ENCODE results near the gene DUSP22.
"Not testable (repeated sequence)": the region's sequence is repeated elsewhere in the genome, so short reads cannot be mapped to it uniquely, and the experiment has no call there.

Gene DUSP22

DNA sequence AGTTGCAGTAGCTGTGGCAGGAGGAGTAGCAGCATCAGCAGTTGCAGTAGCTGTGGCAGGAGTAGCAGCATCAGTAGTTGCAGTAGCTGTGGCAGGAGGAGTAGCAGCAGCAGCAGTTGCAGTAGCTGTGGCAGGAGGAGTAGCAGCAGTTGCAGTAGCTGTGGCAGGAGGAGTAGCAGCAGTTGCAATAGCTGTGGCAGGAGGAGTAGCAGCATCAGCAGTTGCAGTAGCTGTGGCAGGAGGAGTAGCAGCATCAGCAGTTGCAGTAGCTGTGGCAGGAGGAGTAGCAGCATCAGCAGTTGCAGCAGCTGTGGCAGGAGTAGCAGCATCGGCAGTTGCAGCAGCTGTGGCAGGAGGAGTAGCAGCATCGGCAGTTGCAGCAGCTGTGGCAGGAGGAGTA lies 79.6 kb downstream of the DUSP22 start:
- not testable (repeated sequence) for H3K9ac ChIP-seq (ENCODE audit: low read length); H3K36me3 ChIP-seq (ENCODE audit: control insufficient read depth, insufficient read depth, low read length); H3K4me1 ChIP-seq (ENCODE audit: control insufficient read depth, insufficient read depth, low read length); H3K27ac ChIP-seq (ENCODE audit: low read depth, low read length); H3K4me3 ChIP-seq (ENCODE audit: low read depth, low read length)
- peaks cover 14% of the 10 kb centered on the region; the same call in 1 of the 2 replicates for H3K27me3 ChIP-seq (ENCODE audit: control insufficient read depth, insufficient read depth, low read length)
- peaks cover 47% of the 10 kb centered on the region; the same call in 1 of the 2 replicates for H3K9me3 ChIP-seq (ENCODE audit: control insufficient read depth, insufficient read depth, low read depth, low read length)

DNA sequence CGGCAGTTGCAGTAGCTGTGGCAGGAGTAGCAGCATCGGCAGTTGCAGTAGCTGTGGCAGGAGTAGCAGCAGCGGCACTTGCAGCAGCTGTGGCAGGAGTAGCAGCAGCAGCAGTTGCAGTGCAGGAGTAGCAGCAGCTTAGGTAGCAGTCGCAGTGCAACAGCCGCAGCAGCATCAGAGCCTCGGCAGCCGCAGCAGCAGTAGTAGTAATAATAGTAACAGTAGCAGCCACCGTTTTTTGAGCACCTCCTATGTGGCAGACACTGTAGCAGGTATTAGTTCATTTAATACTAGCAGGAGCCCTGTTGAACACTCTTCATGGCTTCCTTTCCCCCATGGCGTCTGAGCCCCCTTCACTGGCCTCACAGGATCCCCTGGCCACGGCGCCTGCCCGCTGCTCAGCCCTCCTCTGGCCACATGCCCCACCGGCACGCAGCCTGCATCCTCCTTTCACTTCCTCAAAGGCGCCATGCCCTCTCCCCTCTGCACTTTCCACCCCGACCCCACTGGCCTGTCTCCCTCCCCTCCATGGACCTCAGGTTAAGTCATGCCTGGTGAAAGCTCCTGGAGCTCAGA lies 80.1 kb downstream of the DUSP22 start:
- peaks cover 8% of the 10 kb centered on the region for H3K4me1 ChIP-seq (ENCODE audit: control insufficient read depth, insufficient read depth, low read length)
- H3K4me3 ChIP-seq (ENCODE audit: low read depth, low read length), result no peak overlapping the region
- H3K9me3 ChIP-seq (ENCODE audit: control insufficient read depth, insufficient read depth, low read depth, low read length), result peaks cover 45% of the 10 kb centered on the region; the same call in 1 of the 2 replicates
- H3K36me3 ChIP-seq (ENCODE audit: control insufficient read depth, insufficient read depth, low read length), result no peaks in the 10 kb centered on the region
- H3K27me3 ChIP-seq (ENCODE audit: control insufficient read depth, insufficient read depth, low read length), result peaks cover 14% of the 10 kb centered on the region; the same call in 1 of the 2 replicates
- H3K9ac ChIP-seq (ENCODE audit: low read length), result no peak overlapping the region
- H3K27ac ChIP-seq (ENCODE audit: low read depth, low read length), result no peak overlapping the region

DNA sequence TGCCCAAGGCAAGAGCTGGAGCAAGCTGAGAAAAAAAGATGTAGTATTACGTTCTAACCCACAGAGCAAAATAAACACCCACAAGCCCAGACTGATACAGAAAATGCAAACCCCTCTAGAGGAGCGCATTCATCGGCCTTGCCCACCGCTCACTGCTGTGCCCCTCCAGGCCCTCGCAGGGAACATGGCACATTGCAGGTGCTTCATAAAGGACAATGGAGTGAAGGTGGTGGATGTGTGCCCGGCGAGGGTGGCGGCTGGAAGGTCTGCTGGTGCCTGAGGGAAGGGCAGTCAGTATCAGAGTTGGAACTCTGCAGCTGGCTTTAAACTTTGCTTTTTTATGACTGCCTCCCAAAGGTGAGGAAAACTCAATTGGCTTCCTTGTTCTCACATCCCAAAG lies 80.7 kb downstream of the DUSP22 start:
- Histone ChIP-seq H3K9ac (ENCODE audit: low read length) (no peak overlapping the region), H3K4me3 (ENCODE audit: low read depth, low read length) (no peak overlapping the region), H3K27me3 (ENCODE audit: control insufficient read depth, insufficient read depth, low read length) (peaks cover 14% of the 10 kb centered on the region; the same call in 1 of the 2 replicates), H3K36me3 (ENCODE audit: control insufficient read depth, insufficient read depth, low read length) (no peaks in the 10 kb centered on the region), H3K27ac (ENCODE audit: low read depth, low read length) (no peak overlapping the region), H3K9me3 (ENCODE audit: control insufficient read depth, insufficient read depth, low read depth, low read length) (peaks cover 41% of the 10 kb centered on the region; the same call in 1 of the 2 replicates), H3K4me1 (ENCODE audit: control insufficient read depth, insufficient read depth, low read length) (peaks cover 8% of the 10 kb centered on the region)

GRCh38 chr6:373773-374724 lies 81.8 kb downstream of the DUSP22 start:
- no peak overlapping the region for H3K9ac ChIP-seq (ENCODE audit: low read length)
- no peaks in the 10 kb centered on the region for H3K36me3 ChIP-seq (ENCODE audit: control insufficient read depth, insufficient read depth, low read length)
- peaks cover 14% of the 10 kb centered on the region; the same call in 1 of the 2 replicates for H3K27me3 ChIP-seq (ENCODE audit: control insufficient read depth, insufficient read depth, low read length)
- H3K27ac ChIP-seq (ENCODE audit: low read depth, low read length), result no peak overlapping the region
- peaks cover 8% of the 10 kb centered on the region for H3K4me1 ChIP-seq (ENCODE audit: control insufficient read depth, insufficient read depth, low read length)
- H3K9me3 ChIP-seq (ENCODE audit: control insufficient read depth, insufficient read depth, low read depth, low read length), result peaks cover 45% of the 10 kb centered on the region; the same call in 1 of the 2 replicates
- H3K4me3 ChIP-seq (ENCODE audit: low read depth, low read length), result no peak overlapping the region

DNA sequence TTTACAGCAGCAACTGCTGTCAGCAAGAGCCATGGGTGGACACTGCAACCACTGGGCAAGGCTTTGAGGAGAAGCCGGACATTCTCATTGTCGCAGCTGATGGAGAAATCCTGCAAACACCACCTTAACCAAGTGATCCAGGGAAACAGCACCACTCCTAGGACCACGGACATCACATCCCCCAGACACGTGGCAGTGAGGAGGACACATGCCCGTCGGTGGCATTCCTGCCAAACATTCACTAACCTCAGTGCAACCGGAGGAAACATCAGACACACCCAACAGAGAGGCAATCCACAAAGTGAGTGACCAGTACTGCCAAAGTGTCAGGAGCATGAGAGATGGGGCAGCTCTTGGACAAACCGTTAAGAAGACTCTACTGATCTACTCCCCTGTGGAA lies 82.7 kb downstream of the DUSP22 start:
- Histone ChIP-seq H3K4me3 (ENCODE audit: low read depth, low read length) (no peak overlapping the region), H3K27me3 (ENCODE audit: control insufficient read depth, insufficient read depth, low read length) (peaks cover 14% of the 10 kb centered on the region; the same call in 1 of the 2 replicates), H3K36me3 (ENCODE audit: control insufficient read depth, insufficient read depth, low read length) (no peaks in the 10 kb centered on the region), H3K9me3 (ENCODE audit: control insufficient read depth, insufficient read depth, low read depth, low read length) (peaks cover 45% of the 10 kb centered on the region; the same call in 1 of the 2 replicates), H3K9ac (ENCODE audit: low read length) (no peak overlapping the region), H3K4me1 (ENCODE audit: control insufficient read depth, insufficient read depth, low read length) (peaks cover 8% of the 10 kb centered on the region), H3K27ac (ENCODE audit: low read depth, low read length) (no peak overlapping the region)

- Histone ChIP-seq H3K9ac (ENCODE audit: low read length) (no peak overlapping the region), H3K4me3 (ENCODE audit: low read depth, low read length) (no peak overlapping the region), H3K27me3 (ENCODE audit: control insufficient read depth, insufficient read depth, low read length) (peaks cover 16% of the 10 kb centered on the region; the same call in 1 of the 2 replicates), H3K36me3 (ENCODE audit: control insufficient read depth, insufficient read depth, low read length) (no peaks in the 10 kb centered on the region), H3K27ac (ENCODE audit: low read depth, low read length) (no peak overlapping the region), H3K4me1 (ENCODE audit: control insufficient read depth, insufficient read depth, low read length) (peaks cover 8% of the 10 kb centered on the region), H3K9me3 (ENCODE audit: control insufficient read depth, insufficient read depth, low read depth, low read length) (peaks cover 56% of the 10 kb centered on the region; the same call in 1 of the 2 replicates)
Measured at GRCh38 chr6:376827-377640, 84.7 kb downstream of the DUSP22 start.

DNA sequence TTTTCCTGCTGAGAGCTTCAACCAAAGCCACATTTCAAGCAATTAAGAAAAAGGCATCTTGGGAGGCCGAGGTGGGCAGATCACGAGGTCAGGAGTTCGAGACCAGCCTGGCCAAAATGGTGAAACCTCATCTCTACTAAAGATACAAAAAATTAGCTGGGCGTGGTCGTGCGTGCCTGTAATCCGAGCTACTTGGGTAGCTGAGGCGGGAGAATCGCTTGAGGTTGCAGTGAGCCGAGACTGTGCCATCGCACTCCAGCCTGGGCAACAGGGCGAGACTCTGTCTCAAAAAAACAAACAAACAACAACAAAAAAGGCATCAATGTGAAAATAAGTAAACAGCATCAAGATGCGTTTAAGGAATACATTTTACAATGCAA lies 85.3 kb downstream of the DUSP22 start:
- not testable (repeated sequence) for H3K27me3 ChIP-seq (ENCODE audit: control insufficient read depth, insufficient read depth, low read length); H3K4me3 ChIP-seq (ENCODE audit: low read depth, low read length)
- H3K9me3 ChIP-seq (ENCODE audit: control insufficient read depth, insufficient read depth, low read depth, low read length), result peaks cover 51% of the 10 kb centered on the region; the same call in 1 of the 2 replicates

DNA sequence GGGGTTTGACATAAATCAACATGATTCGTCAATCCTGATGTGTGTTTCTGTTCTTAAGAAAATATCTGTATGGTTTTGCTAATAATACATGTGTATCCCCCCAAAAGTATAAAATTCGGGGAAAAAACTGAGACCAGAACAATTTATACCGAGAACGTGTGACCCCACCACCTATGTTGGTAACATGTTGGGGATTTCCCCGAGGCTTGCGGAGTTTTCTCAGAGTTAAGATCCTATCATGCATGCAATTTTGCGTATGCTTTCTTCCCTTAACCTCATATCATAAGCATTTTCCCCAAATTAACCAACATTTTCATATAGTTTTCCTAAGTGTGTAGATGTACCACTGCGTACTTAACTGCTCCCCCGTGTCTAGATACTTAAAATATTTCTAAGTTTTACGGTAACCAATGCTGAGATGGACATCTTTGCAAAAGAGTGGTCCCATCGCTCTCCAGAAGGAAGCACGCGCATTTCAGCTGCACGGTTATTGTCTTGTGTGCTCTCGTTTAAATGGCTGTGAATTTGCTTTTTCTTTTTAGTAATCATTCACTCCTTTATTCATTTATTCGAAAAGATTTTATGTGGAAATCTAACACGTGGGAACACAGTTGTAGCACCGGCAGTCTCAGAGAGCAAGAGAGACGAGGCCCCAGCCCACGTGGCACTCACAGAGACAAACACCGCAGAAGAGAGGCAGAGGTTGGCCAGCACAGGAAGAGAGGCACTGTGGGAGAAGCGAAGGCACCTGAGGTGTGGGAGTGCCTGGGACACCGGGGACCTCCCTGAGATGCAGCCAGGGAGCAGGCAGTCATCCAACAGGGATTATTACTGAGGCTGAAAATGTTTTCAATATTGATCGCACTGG lies 86.0 kb downstream of the DUSP22 start:
- peaks cover 44% of the 10 kb centered on the region; the same call in 1 of the 2 replicates for H3K9me3 ChIP-seq (ENCODE audit: control insufficient read depth, insufficient read depth, low read depth, low read length)
- peaks cover 8% of the 10 kb centered on the region for H3K4me1 ChIP-seq (ENCODE audit: control insufficient read depth, insufficient read depth, low read length)
- no peak overlapping the region for H3K4me3 ChIP-seq (ENCODE audit: low read depth, low read length)
- H3K36me3 ChIP-seq (ENCODE audit: control insufficient read depth, insufficient read depth, low read length), result no peaks in the 10 kb centered on the region
- no peak overlapping the region for H3K27ac ChIP-seq (ENCODE audit: low read depth, low read length)
- H3K27me3 ChIP-seq (ENCODE audit: control insufficient read depth, insufficient read depth, low read length), result peaks cover 4% of the 10 kb centered on the region; the same call in 1 of the 2 replicates
- no peak overlapping the region for H3K9ac ChIP-seq (ENCODE audit: low read length)

More for the DNA sequence above, 85.3 kb downstream of the DUSP22 start:
- H3K27ac ChIP-seq (ENCODE audit: low read depth, low read length); H3K36me3 ChIP-seq (ENCODE audit: control insufficient read depth, insufficient read depth, low read length); H3K9ac ChIP-seq (ENCODE audit: low read length); H3K4me1 ChIP-seq (ENCODE audit: control insufficient read depth, insufficient read depth, low read length): not testable (repeated sequence)

- Histone ChIP-seq H3K27ac (ENCODE audit: low read depth, low read length) (no peak overlapping the region), H3K4me1 (ENCODE audit: control insufficient read depth, insufficient read depth, low read length) (peaks cover 4% of the 10 kb centered on the region), H3K9ac (ENCODE audit: low read length) (no peak overlapping the region), H3K36me3 (ENCODE audit: control insufficient read depth, insufficient read depth, low read length) (no peaks in the 10 kb centered on the region), H3K9me3 (ENCODE audit: control insufficient read depth, insufficient read depth, low read depth, low read length) (peaks cover 42% of the 10 kb centered on the region; the same call in 1 of the 2 replicates), H3K4me3 (ENCODE audit: low read depth, low read length) (no peak overlapping the region), H3K27me3 (ENCODE audit: control insufficient read depth, insufficient read depth, low read length) (peaks cover 8% of the 10 kb centered on the region; the same call in 1 of the 2 replicates)
Measured at GRCh38 chr6:378958-379409, 86.7 kb downstream of the DUSP22 start.
